GM19025 (cell line): ENCODE results near the gene ZC3H12A.

Experiments
- ATAC-seq: cut with Tn5 transposase; IDR thresholded peaks from one replicate; pipeline ENCODE4 v1.9.1; 2021; ENCODE audit warnings: mild to moderate bottlenecking, low read depth, moderate library complexity; ENCODE audit not compliant: unreplicated experiment

ZC3H12A gene

GRCh38 chr1:37477946-37478345 lies 3.6 kb downstream of the ZC3H12A start:
- no peak for ATAC-seq

GRCh38 chr1:37478451-37478881 lies 4.1 kb downstream of the ZC3H12A start:
- no peak for ATAC-seq

- no peak for ATAC-seq
Observed at GRCh38 chr1:37478890-37479254, 4.5 kb downstream of the ZC3H12A start.

- ATAC-seq: peak; percentile 35
Observed at GRCh38 chr1:37479255-37480124, 5.1 kb downstream of the ZC3H12A start.

- ATAC-seq: no peak
Observed at GRCh38 chr1:37480125-37480466, 5.7 kb downstream of the ZC3H12A start.

GRCh38 chr1:37480581-37481288 lies 6.4 kb downstream of the ZC3H12A start:
- ATAC-seq: no peak

- ATAC-seq: no peak
Observed at GRCh38 chr1:37481289-37482003, 7.1 kb downstream of the ZC3H12A start.

GRCh38 chr1:37482004-37482785 lies 7.8 kb downstream of the ZC3H12A start:
- no peak for ATAC-seq

GRCh38 chr1:37482796-37483744 lies 8.7 kb downstream of the ZC3H12A start:
- no peak for ATAC-seq

GRCh38 chr1:37483785-37484184 lies 9.4 kb downstream of the ZC3H12A start:
- ATAC-seq: no peak

- ATAC-seq: no peak
Observed at GRCh38 chr1:37484325-37485051, 10.1 kb downstream of the ZC3H12A start.

- ATAC-seq: no peak
Observed at GRCh38 chr1:37485902-37486679, 11.7 kb downstream of the ZC3H12A start.

GRCh38 chr1:37486680-37487618 lies 12.6 kb downstream of the ZC3H12A start:
- ATAC-seq: no peak

GRCh38 chr1:37487619-37487984 lies 13.2 kb downstream of the ZC3H12A start:
- ATAC-seq: no peak

- no peak for ATAC-seq
Observed at GRCh38 chr1:37493336-37494098, 19.1 kb downstream of the ZC3H12A start.

GRCh38 chr1:37495875-37496274 lies 21.5 kb downstream of the ZC3H12A start:
- no peak for ATAC-seq
